ENCODE measurements around the gene TRIM9.

GRCh38 chr14:51072976-51073375, 21.9 kb downstream of the TRIM9 start:
- TF ChIP-seq CTCF (conservative IDR thresholded peaks at IDR 0.05; ENCODE audit: low read depth, low read length) (no peak), EZH2 (IDR thresholded peaks at IDR 0.05; ENCODE audit: borderline replicate concordance, low read depth, low read length, poor library complexity, severe bottlenecking) (no peak)

All from A673 (cell line).